Stimulated activated CD4-positive, alpha-beta T cell treated with anti-CD3 and anti-CD28 coated beads, TNF-alpha, amount 100 ng/mL, for 24 hours (primary cell): Measurements from ENCODE around the gene TBC1D10A.

Source experiments
- DNase-seq, 3 experiments: peaks; one replicate each; pipeline ENCODE4 v3.0.0-alpha.2; 2020; ENCODE audit warnings: low read depth in 3 of 3

The TBC1D10A gene

GRCh38 chr22:30247561-30247960 is 79.2 kb downstream of the TBC1D10A start:
- DNase-seq: no peak

DNA sequence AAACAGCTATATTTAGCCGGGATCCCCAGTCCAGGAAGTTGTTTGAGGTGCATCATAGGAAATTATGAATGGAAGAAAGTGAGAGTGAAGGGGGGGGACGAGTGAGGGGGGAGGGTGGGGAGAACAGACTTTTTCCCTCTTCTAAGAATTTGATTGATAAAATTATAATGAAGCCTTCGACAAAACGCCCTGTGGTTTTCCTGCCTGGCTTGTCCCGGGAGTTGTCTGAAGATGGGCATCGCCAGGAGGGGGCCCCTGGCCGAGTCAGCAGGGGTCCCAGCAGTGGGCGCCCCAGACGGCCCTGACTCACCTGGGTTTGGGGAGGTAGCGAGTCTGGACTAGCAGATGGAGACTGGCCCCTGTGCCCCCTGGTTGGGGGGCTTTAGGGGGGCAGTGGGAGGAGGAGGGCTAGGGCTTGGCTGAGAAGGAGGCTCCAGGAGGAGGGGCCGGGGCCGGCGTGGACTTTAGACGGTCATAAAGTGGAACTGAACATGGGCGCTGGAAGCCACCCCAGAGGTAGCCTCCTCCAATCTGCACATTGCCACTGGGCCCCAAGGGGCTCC is 79.8 kb downstream of the TBC1D10A start:
- DNase-seq: no peak

- DNase-seq: peak in 2 of 3 experiments; percentile 31
Measured at GRCh38 chr22:30245985-30246813, 80.5 kb downstream of the TBC1D10A start, which contains the start of gene LIF. Gene LIF (minus strand): TSS chr22:30246759. CDS start chr22:30246695, 64 bp downstream.

- DNase-seq: no peak
Measured at GRCh38 chr22:30245181-30245984, 81.4 kb downstream of the TBC1D10A start.

- DNase-seq: no peak
Measured at GRCh38 chr22:30244641-30245040, 82.1 kb downstream of the TBC1D10A start.

- no peak for DNase-seq
Measured at GRCh38 chr22:30244066-30244465, 82.7 kb downstream of the TBC1D10A start.

GRCh38 chr22:30243661-30244060 is 83.1 kb downstream of the TBC1D10A start:
- DNase-seq: no peak
